T-helper 22 cell (primary cell): ENCODE results near the gene CCDC12.
A peak's percentile ranks its signal among the peaks of the same experiment; 100 is the strongest.

Experiments
- DNase-seq: peaks from one replicate; pipeline ENCODE4 v3.0.0-alpha.2; 2020; ENCODE audit warnings: low read depth

The CCDC12 gene

GRCh38 chr3:46976326-46977190 lies at the start of gene CCDC12:
Gene CCDC12 (minus strand): TSS chr3:46976745. CDS start chr3:46976732, 13 bp downstream.
- peak; percentile 95 for DNase-seq

GRCh38 chr3:47024932-47025331 lies 48.4 kb upstream of the CCDC12 start:
- no peak for DNase-seq

DNA sequence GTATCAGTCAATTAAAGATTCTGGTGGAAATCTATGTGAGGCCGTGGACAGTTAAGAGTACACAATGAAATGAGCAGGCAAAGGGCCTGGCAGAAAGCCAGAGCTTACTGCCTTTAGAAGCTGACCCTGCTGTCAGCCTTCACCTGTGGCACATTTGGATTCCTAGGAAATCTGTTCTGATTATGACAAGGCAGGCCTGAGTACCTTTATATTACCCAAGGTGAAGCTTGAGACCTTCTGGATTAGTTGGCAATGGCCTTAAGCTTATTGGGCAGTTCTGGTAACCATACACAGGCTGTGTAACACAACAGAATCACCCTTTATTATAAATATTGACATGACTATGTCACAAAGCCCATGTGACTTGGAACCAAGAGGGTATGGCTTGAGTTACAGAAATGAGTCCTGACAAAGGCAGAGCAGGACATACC lies 46.1 kb upstream of the CCDC12 start:
- DNase-seq: no peak

GRCh38 chr3:47020311-47020710 lies 43.8 kb upstream of the CCDC12 start:
- DNase-seq: no peak

DNA sequence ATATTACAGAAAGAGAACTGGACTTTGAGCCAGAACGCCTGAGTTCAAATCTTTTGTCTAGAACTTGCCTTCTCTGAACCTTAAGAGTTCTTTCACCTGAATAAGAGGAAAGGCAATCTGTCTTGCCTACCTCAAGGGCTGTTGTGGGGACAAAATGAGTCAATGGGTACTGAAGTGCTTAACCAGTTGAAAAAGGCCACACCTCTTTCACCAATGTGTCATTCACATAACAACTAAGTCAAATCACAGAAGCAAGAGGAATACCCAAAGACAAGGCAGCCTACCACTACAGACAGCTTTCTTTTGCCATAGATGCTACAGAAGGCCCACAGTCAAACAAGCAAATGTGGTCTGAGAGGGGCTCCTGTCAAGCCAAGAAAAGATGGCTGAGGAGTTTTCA lies 42.7 kb upstream of the CCDC12 start:
- no peak for DNase-seq

DNA sequence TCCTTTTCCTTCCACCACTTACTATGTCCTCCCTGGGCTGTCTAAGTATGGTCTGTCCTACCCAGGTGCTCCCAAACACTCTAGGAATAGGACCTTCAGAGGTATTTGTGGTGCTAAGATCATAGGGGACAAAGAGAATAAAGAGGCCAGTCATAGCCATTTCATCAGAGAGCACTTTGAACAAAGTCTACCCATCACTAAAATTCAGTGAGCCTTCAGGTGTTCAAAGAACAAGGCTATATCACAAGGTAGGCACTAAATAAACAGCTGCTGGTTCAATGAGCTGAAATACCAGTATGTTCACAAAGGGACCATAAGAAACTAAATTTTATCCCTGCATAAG lies 41.7 kb upstream of the CCDC12 start:
- DNase-seq: no peak

GRCh38 chr3:47017504-47018268 lies 41.1 kb upstream of the CCDC12 start:
- DNase-seq: no peak

DNA sequence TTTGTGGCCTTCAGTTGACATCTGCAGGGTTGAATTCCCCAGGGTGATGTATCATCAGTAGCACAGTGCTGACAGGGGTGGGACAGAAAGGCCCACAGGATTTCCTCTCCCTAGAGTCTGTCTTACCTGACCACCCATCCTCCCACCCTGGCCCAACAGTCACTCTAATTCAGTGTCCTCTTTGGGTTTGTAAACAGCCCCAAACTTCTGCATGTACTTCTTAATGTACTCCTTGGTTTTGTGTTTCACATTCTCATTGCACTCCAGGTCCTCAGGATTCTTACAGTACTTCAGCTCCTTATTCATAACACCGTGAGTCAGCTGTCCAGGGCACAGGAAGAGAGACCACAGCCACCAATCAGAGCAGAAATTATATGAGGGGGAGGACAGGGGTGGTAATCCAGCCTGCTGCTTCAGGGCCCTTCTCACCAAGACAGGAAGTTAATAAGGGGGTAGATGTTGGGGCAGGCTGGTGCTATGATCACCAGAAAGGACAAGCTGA lies 40.4 kb upstream of the CCDC12 start:
- no peak for DNase-seq

GRCh38 chr3:47016086-47016933 lies 39.8 kb upstream of the CCDC12 start:
- no peak for DNase-seq

DNA sequence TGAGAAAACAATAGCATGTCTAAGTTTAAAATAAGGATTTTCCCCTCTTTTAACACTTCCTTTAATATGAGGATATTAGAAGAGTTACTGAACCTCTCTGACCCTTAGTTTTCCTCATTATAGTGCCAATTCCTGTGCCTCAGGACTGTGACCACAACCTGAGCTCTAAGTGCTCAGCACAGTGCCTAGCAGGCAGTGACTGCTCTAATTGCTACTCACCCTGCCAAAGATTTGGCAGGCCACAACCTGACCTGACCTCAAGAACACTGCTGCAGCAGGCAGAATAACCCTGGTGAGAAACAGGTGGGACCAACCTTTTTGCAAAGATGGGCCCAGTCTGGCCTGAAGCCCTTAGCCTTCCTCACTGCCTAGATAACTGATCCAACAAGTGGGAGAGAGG lies 38.6 kb upstream of the CCDC12 start:
- DNase-seq: no peak

DNA sequence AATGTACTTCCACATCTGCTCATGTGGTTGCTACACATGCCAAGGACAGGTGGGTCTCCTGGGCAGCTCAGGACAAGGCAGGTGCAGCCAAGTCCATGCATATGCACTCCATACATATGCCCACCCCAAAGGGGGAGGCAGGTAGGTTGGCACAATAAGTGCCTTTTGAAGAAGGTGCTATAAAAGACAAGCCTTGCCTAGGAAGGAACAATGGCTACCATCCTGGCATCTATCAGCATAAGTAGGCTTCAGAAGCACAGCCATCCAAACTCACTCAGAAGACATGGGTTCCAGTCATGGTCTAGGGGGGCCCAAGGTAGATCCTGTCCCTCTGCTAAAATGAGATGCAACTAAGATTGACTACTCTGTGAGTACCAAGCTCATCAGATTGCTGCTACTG lies 37.5 kb upstream of the CCDC12 start:
- DNase-seq: no peak

GRCh38 chr3:47013231-47013630 lies 36.7 kb upstream of the CCDC12 start:
- no peak for DNase-seq

- DNase-seq: no peak
Observed at GRCh38 chr3:47012342-47013230, 36.0 kb upstream of the CCDC12 start.

DNA sequence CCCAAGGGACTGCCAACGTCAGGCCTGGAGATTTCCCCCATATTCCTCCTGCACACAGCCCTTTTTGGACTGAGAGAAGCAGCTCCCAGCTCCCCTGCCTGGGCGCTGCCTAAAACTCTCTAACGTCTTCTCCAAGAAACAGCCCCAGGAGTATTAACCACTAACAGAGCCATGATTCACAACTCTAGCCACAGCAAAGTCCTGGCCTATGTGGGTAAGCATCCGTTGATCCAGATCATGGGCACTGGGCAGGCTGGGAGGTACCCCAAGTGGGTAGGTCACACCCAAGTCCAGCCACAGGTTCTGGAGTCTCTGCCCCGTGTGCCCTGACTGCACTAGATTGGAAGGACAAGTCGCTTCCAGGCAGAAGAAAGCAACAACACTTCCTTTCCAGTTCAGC lies 34.8 kb upstream of the CCDC12 start:
- DNase-seq: no peak

GRCh38 chr3:47010910-47011309 lies 34.4 kb upstream of the CCDC12 start:
- no peak for DNase-seq

DNA sequence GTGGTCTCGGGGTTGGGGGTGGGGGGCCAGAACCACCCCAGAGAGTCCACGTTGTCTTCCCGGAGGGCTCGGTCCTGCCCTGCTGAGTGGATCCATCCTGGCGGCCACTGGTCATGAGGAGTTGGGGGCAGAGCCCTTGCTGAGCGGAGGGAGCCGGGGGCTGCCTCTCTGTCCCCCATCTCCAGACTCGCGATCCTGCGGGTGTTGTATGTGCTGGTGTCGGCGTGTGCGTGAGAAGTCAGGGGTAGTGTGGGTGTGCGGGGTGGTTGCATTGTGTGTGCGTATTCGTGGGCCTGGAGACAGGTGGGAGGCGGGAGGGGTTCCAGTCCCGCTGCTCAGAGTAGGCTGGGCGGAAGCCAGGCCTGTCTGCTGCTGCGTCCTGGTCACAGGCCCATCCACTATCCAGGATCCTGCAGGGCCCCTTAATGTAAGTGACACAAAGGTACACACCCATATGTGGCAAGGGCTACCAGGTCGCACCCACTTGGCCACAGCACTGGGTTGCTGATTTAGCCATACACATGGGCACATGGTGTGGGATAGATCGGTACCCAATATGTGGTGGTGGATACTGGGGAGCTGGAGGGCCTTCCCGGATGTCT lies 33.7 kb upstream of the CCDC12 start:
- no peak for DNase-seq

GRCh38 chr3:47009225-47010110 lies 32.9 kb upstream of the CCDC12 start:
- DNase-seq: peak; percentile 43

- DNase-seq: no peak
Observed at GRCh38 chr3:47008851-47009224, 32.3 kb upstream of the CCDC12 start.

- no peak for DNase-seq
Observed at GRCh38 chr3:47008234-47008796, 31.8 kb upstream of the CCDC12 start.
